Activated T-cell treated with anti-CD3 and anti-CD28 coated beads, Interleukin-2, amount 50 U/mL, for 48 hours (primary cell): ENCODE measurements around the gene PTPRF.

Experiments used
- DNase-seq, 2 experiments: peaks; one replicate each; pipeline ENCODE4 v3.0.0-alpha.2; 2020

The PTPRF gene

DNA sequence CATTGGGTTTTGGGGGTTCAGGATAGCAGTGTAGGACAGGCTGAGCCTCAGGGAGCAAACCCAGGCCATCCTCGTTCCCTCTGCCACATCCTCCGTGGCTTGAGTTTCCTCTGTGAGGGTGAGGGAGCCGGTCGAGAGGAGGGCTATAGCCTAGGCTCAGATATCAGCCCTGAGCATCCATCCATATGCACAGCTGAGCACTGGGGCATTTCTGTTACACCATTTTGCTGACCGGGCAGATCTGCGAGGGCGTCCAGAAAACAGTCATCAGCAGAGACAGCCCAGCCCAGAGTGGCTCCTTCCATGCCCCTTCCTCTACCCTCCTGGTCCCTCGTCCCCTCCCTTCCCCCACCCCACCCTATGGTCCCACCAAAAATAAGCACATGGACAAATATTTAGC, 53.5 kb downstream of the PTPRF start:
- no peak for DNase-seq

DNA sequence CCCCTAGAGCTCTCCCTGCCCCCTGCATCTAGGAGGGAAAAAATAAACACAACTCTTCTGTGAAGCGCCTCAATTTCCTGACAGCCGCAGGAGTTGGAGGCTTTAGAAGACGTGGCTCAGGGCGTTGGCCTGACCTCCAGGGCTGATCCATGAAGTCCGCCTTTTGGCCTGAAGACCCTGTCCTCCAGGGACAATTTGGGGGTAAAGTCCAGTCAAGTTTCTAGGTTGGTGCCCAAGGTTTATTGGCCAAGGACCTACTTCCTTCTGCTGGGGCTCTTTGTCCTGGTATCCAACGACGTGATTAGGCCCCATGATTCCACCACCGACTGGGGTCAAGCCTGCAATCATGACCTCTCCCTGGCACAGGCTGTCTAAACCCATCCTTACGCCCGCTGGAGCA, 54.9 kb downstream of the PTPRF start:
- DNase-seq = no peak

DNA sequence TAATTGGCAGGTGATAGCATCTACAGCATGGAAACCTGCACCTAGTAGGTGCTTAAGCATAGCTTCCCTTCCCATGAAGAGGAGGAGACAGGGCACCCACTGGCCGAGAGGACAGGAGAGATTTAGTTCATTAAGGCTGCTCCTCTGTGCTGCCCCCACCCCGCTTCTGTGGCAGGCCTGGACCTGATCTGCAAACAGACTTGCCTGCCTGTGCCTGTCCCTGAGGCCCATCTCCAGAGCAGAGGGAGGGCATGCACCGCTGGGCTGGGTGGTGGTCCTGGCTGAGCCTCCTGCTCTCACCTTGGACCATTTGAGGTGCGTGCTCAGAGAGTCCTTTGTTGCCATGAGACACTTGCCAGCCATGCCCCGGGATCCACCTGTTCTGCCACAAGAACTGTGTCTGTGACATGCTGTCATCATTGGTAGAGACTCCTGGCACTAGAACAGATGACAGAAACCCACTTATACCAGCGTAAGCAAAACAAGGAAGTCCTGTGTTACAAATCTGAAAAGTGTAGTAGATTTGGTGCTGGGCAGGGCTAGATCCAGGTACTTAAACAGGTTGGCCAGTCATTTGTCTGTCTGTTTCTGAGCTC, 55.6 kb downstream of the PTPRF start:
- DNase-seq = no peak

DNA sequence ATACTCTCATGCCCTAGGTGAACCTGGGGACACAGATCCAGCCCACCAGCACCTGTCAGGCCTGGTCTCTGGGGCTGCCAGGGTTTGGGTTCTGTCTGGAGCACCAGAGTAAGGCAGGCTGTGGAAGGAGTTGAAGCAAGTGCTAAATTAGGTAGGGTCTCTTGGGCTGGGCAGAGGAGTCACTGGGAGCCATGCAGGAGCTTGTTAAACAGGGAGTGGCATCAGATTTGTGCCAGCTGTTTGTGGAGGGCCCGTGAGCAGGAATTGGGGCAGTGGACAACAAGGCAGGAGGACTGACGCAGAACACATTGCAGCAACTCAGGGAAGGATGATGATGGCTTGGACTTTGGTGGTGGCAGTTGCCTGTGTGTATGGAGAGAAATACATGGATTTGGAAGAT, 56.3 kb downstream of the PTPRF start:
- DNase-seq = no peak

DNA sequence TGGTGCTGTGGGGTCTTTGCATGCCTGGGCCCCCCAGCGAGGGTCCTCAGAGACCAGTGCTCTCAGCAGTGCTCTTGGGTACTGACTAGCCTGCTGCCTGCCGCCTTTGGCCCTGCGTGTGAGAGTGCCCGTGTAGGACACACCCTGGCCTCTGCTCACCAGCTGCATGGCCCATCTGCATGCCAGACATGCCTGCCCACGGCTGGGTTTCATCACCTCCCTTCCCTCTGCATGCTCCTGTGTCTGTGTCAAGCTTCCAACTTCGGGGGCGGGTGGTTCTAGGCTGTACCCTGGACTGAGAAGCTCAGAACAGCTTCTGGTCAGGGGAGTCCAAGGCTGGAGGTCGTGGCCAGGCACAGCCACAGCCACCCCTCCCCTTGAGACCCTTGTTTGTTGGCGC, 56.9 kb downstream of the PTPRF start:
- DNase-seq = no peak

DNA sequence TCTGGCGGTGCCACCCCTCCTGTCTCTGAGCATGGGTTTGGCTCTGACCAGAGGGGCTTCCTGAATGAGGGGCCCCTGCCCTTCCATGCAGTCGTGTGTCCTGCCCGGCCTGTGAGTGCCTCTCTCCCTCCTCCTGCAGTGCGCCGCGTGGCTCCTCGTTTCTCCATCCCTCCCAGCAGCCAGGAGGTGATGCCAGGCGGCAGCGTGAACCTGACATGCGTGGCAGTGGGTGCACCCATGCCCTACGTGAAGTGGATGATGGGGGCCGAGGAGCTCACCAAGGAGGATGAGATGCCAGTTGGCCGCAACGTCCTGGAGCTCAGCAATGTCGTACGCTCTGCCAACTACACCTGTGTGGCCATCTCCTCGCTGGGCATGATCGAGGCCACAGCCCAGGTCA, 57.9 kb downstream of the PTPRF start:
- DNase-seq = no peak

DNA sequence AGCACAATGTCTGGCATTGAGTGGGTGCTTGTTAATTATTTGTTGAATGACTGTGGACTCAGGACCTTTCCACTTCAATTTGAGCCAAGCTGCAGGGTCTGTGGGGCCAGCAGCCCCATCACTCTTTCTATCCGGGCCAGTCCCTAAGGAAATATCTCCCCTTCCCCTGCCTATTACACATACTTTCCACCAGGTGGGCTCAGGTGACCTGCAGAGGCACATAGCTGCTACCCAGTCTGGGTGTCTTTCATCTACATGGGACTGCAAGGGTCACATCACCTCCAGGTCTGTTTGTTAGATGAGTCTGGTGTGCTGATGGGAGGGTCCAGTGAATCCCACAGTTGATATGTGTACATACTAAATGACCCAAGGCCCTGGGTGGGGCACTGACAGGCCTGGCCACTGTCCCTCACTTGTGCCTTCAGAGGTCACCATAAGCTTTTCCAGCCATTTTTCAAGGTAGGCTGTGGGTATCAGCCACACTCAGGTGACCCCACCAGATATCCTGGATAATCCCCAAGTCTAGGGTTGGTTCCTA, 59.8 kb downstream of the PTPRF start:
- DNase-seq = no peak

DNA sequence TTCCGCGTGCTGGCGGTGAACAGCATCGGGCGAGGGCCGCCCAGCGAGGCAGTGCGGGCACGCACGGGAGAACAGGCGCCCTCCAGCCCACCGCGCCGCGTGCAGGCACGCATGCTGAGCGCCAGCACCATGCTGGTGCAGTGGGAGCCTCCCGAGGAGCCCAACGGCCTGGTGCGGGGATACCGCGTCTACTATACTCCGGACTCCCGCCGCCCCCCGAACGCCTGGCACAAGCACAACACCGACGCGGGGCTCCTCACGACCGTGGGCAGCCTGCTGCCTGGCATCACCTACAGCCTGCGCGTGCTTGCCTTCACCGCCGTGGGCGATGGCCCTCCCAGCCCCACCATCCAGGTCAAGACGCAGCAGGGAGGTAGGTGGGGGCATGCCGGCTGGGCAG, 60.5 kb downstream of the PTPRF start:
- no peak for DNase-seq

DNA sequence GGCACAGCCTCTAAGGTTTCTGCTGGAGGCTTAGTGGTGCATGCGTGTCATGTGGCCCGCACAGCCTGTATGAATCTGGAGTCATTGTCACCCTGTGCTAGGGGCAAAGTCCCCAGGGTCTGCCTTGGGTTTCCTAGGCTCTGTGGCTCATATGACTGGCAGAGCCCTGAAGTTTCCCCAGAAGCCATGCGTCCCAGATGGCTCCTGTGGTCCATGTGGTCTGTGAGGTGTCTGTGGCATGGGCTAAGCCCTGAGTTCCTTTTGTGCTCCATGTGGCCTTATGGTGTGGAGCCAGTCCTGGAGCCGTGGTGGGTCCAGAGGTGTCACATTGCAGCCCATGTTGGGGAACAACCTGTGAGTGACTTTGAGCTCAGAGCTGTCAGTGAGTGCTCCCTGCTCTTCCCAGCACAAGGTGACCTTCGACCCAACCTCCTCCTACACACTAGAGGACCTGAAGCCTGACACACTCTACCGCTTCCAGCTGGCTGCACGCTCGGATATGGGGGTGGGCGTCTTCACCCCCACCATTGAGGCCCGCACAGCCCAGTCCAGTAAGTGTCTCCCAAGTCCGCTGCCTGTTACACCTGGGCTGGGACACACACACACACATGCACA, 61.5 kb downstream of the PTPRF start:
- no peak for DNase-seq

DNA sequence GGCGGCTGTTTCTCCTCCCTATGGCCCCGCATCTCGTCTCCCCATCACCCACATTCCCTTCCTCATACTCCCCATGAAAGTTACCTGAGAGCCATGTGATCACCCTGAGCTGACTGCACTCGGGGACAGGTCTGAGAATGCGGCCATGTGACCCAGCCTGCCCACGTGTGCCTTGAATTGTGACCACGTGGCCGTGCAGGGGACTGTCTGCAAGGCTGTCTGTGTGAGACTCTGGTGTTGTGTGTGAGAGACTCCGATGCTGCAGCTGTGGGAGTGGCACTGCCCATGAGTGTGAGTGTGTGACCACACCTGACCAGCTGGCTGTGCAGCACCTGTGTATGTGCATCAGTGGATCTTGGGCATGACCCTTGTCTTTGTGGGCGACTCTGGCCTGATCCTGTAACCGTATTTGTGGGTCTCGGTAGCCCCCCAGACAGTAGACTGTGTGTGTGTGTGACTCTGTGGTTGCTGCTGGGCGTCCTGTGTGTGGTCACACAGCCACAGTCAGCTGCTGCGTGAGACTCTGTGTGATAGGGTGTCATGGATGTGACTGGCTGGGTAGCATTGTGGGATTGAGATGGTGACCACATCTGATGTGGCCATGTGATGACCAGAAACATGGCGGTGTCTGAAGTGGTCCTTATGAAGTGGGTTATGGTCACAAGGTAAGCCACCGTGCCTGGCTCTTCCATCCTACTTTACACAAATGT, 62.4 kb downstream of the PTPRF start:
- DNase-seq = no peak

DNA sequence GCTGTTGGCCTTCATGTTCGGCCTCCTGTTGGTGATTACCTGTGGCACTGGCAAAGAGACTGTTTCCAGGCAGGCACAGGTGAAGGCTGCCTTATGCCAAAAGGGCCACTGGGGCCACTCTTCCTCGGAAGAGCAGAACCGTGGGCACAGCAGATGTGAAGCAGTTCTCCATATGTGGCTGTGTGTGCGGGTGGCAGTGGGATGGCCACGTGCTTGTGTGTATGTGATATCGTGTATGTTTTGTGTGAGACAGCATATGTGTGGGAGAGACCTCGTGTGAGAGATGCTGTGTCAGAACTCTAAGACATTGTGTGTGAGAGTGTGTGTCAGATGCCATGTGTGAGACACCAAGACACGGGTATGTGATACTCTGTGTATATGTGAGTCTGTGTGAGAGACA, 65.9 kb downstream of the PTPRF start:
- DNase-seq = no peak

DNA sequence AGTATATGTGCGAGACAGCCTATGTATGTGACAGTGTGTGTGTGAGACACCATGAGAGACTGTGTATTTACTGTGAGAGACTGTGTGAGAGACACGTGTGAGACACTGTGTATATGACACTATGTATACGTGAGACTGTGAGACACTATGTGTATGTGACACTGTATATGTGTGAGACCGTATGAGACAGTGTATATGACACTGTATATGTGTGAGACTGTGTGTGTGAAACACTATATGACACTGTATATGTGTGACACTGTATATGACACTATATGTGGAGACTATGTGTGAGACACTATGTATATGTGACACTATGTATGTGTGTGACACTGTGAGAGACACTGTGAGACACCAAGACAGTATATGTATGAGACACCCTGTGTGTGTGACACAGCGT, 66.3 kb downstream of the PTPRF start:
- DNase-seq = no peak

DNA sequence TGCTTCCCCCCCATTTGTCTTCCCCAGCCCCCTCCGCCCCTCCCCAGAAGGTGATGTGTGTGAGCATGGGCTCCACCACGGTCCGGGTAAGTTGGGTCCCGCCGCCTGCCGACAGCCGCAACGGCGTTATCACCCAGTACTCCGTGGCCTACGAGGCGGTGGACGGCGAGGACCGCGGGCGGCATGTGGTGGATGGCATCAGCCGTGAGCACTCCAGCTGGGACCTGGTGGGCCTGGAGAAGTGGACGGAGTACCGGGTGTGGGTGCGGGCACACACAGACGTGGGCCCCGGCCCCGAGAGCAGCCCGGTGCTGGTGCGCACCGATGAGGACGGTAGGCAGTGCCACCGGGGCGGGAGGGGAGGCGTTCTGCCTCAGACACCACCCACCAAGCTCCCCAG, 67.0 kb downstream of the PTPRF start:
- no peak for DNase-seq

DNA sequence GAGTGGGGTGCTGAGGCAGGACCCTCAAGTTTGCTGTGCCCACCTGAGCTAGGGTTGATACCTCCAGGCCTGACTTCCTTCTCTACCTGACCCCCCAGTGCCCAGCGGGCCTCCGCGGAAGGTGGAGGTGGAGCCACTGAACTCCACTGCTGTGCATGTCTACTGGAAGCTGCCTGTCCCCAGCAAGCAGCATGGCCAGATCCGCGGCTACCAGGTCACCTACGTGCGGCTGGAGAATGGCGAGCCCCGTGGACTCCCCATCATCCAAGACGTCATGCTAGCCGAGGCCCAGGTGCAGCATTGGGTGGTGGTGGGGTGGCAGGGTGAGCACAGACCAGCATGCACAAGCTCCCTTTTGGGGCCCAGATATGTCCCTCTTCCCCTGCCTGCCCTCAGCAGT, 67.9 kb downstream of the PTPRF start:
- DNase-seq = no peak

DNA sequence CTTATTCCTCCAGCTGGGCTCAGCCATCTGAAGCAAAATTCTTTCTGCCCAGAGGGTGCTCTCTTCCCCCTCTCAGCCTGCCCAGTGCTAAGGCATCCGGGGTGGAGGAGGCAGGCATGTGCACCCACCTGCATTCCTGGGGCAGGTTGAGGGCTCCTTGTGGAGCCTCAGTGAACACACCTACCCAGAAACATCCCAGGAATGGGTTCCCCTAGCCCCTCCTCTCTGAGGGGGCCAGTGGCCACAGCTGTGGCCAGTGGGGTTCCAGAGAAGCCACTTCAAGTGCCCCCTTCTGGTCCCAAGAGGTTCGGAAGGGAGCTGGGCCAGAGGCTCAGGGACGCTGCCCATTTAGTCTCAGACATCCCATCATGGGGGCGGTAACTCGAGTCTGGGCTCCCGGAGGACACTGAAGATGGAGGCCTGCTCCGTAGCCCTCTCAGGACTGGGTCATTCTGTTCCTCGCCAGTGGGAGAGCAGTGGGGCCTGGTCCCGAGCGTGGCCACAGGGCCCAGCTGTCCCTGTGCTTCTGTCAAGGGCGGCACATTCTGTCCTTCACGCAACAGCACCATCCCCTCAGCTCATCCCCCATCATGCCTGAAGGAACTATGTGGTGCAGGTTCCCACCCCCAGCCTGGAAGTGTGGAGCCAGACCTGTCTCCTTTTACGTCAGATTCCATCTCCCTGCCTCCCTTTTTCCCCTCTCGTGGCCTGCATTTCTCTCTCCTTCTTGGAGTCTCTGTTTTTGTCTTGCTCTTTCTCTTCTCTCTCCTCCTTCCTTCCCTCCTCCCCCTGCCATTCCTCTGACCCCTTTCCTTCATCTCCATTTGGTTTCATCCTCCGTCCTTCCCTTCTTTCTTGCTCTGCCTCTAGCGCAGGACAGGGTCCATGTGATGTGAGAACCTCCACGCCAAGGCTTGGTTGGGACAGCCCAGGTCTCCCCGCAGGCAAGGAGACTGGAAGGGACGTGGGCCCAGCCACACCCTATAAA, 69.6 kb downstream of the PTPRF start:
- DNase-seq = no peak

DNA sequence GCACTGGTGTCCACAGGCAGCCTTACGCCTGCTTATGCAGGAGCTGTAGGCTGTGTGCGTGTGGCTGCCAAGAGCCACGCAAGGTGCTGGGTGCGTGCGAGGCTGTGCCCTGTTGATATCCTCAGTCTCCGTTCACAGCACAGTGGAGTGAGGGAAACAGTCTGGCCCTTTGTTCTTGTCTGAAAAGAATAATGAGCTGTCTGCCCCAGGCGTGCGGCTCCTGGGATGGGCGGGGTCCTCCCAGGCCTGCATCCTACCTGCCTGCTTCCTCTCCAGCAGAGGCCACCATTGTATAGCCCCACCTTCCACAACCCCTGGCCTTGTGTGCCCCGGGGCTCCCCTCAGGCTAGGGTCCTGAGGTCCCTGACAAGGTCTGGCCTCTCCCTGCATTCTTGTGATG, 72.3 kb downstream of the PTPRF start:
- no peak for DNase-seq

DNA sequence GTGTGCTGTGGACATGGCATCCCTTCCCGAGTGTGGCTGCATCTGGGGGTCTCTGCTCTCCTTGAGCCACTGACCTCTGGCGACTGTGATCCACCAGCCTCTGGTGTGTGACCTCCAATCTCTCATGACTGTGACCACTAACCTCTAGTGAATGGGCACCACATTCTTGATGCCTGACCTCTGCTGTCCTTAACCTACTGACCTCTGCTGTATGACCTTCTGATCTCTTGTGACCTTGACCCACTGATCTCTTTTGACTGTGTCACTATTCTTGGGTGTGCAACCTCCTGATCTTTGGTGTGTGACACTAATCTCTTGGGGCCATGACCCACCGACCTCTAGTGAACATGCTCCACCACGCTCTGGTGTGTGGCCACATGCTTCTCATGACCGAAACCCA, 73.5 kb downstream of the PTPRF start:
- DNase-seq = no peak

DNA sequence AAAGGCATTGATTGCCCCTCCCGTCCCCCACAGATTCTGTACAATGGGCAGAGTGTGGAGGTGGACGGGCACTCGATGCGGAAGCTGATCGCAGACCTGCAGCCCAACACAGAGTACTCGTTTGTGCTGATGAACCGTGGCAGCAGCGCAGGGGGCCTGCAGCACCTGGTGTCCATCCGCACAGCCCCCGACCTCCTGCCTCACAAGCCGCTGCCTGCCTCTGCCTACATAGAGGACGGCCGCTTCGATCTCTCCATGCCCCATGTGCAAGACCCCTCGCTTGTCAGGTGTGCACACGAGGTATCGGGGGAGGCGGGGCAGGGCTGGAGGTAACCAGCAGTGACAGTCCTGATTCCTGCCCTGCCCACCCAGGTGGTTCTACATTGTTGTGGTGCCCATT, 74.5 kb downstream of the PTPRF start:
- no peak for DNase-seq

DNA sequence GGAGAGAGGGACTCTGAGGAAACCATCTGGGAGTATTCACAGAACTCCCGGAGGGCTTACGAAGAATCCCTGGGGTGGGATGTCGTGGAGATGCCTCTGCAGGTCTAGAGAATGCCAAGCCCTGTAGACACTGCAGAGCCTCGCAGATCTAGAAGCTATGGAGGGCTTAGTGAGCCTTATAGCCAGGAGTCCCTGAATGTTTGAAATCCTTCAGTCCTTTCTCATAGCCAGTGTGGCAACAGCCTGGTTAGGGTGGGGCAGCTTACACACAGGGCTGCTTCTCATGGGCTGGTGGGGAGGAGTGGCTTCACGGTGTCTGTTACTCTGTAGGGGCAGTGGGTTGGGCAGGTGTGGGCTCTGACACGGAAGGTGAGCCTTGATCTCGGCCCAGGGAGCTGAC, 75.1 kb downstream of the PTPRF start:
- DNase-seq = no peak

DNA sequence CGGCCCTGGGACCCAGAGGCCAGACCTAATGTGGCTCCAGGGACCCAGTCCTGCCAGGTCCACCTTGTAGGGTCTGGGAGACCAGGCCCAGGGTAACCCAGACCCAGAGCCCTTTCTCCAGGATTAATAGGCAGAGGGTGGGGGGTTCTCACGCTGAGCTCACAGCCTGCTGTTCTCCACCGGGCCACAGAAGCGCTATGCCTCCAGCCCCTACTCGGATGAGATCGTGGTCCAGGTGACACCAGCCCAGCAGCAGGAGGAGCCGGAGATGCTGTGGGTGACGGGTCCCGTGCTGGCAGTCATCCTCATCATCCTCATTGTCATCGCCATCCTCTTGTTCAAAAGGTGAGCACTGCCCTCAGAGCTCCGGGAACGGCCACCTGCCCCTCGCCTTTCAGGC, 75.9 kb downstream of the PTPRF start:
- no peak for DNase-seq

DNA sequence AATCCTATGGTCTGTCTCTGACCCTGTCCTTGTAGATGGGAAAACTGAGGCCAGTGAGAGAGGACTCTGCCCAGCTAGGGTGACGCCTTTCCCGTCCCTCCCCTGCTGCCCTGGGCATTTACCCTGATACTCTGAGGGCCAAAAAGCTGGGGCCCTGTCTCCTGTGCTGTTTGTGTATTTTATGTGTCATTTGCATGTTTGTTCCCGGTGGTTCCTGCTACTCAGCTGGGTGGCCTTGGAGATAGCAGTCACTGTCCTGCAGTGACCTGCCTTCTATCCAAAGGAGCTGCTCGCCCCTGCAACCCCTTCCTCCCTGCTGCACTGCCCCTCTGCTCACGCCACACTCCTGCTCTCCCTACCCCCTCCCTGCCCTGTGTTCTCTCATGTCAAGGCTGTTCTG, 78.1 kb downstream of the PTPRF start:
- DNase-seq = no peak

DNA sequence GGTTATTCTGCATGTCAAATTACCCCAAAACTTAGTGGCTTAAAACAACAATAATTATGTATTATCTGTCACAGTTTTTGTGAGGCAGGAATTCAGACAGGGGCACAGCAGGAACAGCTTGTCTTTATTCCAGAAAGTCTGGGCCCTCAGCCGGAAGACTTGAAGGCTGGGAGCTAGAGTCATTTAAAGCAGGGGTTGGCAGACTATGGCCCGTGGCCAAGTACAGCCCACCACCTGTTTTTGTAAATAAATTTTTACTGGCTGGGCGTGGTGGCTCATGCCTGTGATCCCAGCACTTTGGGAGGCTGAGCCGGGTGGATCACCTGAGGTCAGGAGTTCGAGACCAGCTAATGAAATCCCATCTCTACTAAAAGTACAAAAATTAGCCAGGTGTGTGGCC, 79.7 kb downstream of the PTPRF start:
- DNase-seq = no peak

DNA sequence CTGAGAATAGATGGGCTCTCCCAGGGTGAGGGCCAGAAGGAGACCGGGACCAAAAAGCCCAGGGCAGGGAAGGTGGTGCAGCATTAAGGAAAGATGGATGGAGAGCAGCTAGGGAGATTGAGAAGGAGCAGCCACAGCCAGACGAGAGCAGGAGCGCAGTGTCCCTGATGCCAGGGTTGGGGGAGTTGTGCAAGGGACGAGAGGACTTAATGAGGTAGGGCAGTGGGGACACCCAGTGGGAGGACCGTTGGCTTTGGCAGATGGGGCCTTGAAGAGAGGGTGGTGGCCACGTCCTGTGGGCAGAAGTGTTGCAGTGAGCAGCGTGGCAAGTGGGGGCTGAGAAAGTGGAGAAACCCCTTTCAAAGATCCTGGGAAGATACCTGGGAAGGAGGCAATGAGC, 81.3 kb downstream of the PTPRF start:
- DNase-seq = no peak
